Kidney (tissue), 14 donors: ENCODE data around the gene PNPLA6. TPM values are rescaled to one million over a fixed set of nuclear protein-coding genes. Genes with fewer than 3 reads are reported as not detected.

ENCODE experiments used
- DNase-seq, 5 donors: peaks; one replicate each; pipeline ENCODE4 v3.0.0-alpha.2; 2013 to 2020
- FAIRE-seq: peaks from 2 replicates; lab custom pipeline; 2012; peaks lifted over from hg19 to GRCh38; lab: Jason Lieb, UNC
- H3K27ac ChIP-seq, 2 donors: one replicate each; pipeline ENCODE4 v1.7.0; 2013; ENCODE audit warnings: low read depth in 2 of 2, low read length in 2 of 2, inconsistent platforms in 1 of 2
- H3K27me3 ChIP-seq: one replicate; pipeline ENCODE4 v1.7.1; 2013; ENCODE audit warnings: low read length, inconsistent platforms; ENCODE audit not compliant: control insufficient read depth, insufficient read depth
- H3K36me3 ChIP-seq, 3 donors: one replicate each; pipeline versions ENCODE4 v1.7.0 to v1.7.1; 2013; ENCODE audit warnings: low read length in 3 of 3, control low read depth in 1 of 3, inconsistent platforms in 1 of 3; ENCODE audit not compliant: insufficient read depth in 3 of 3, control insufficient read depth in 2 of 3
- H3K4me1 ChIP-seq, 3 donors: one replicate each; pipeline versions ENCODE4 v1.7.0 to v1.7.1; 2013; ENCODE audit warnings: low read length in 3 of 3, inconsistent platforms in 1 of 3, low read depth in 1 of 3; ENCODE audit not compliant: control insufficient read depth in 2 of 3, insufficient read depth in 2 of 3
- H3K4me3 ChIP-seq, 3 donors: one replicate each; pipeline versions ENCODE4 v1.7.0 to v1.8.1; 2013; ENCODE audit warnings: low read length in 3 of 3, control low read depth in 1 of 3, inconsistent platforms in 1 of 3
- H3K9ac ChIP-seq, 3 donors: one replicate each; pipeline versions ENCODE4 v1.7.0 to v1.7.1; 2013; ENCODE audit warnings: low read length in 3 of 3, control low read depth in 1 of 3, inconsistent platforms in 1 of 3
- H3K9me3 ChIP-seq, 3 donors: one replicate each; pipeline versions ENCODE4 v1.7.0 to v1.7.1; 2013; ENCODE audit warnings: low read length in 3 of 3, control low read depth in 1 of 3, inconsistent platforms in 1 of 3; ENCODE audit not compliant: control insufficient read depth in 2 of 3, insufficient read depth in 1 of 3
- intact Hi-C: fragments of 100-400 bp; cut with DNase I; formaldehyde crosslinking; loops from one replicate; pipeline ENCODE4 v1.11.1; 2022
- polyA plus RNA-seq: library from polyadenylated mRNA; stranded (reverse); fragments of 350-450 nt; fragmentation: Illumina TruSeq; extraction: RNeasy Lipid Tissue Mini Kit (QIAGEN cat#74804); gene quantifications from one replicate; pipeline ENCODE4 v1.2.3, GENCODE V29; 2014; ENCODE audit warnings: low read depth, low replicate concordance; ENCODE audit not compliant: insufficient read depth
- total RNA-seq: library from RNA; stranded (reverse); fragmentation: NEBNext Ultra II Directional; extraction: Animal tissue kit (Norgen Biotek cat#: 25700); gene quantifications from one replicate; pipeline ENCODE4 v1.2.1, GENCODE V29; 2021
- TF ChIP-seq, protein P1 (sequence below): IDR thresholded peaks from 3 replicates; pipeline ENCODE4 v1.5.1; 2012; ENCODE audit warnings: mild to moderate bottlenecking, moderate library complexity, borderline replicate concordance; ENCODE audit not compliant: insufficient read depth; ENCODE audit errors: extremely low read depth
- donor health status: control.
- donor health status: control.
- donor health status: control.
- donor health status: control.
- donor health status: control.
- donor health status: DM: yes; HTN: yes; CAD: no.
- donor health status: Normal renal cell carcinoma (clear cell type).

PNPLA6 gene
- total and polyA plus RNA-seq, 2 donors from 2014 or later = 80.9 to 101 TPM

DNA sequence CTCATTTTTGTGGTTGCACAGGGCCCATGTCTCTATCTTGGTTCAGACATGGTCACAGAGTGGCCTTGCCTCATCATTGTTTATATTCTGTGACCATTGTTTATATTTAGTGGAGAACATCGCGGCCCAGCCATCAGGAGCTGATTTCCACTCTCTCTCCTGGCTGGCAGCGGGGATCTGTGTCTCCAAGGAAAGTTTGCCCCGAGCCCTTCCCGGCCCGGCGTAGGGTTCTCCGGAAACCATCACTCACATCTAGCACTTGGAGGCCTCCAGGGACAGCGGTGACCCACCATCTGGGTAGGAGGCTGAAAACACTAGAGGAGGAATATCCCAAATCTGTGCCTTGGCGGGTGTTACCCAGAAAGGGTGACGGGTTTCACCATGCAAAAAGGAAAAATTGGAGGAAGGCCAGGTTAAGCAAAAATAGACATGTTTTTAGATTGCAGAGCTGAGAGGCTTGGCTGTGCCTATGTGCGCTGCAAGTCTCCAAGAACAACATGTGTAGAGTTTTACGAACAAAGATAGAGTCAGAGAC is 20.3 kb upstream of the PNPLA6 start:
- Histone ChIP-seq H3K9ac (peak overlapping the region; percentile 5 to 76 (median 52)), H3K36me3 (no peaks in the 10 kb centered on the region), H3K27me3 (no peaks in the 10 kb centered on the region), H3K4me3 (peak overlapping the region; percentile 52 to 83 (median 65)), H3K9me3 (no peaks in the 10 kb centered on the region), H3K27ac (peak overlapping the region; percentile 8 to 78), H3K4me1 (peaks cover 0 to 9% (median 4%) of the 10 kb centered on the region in 3 donors)
- TF ChIP-seq, protein P1, sequence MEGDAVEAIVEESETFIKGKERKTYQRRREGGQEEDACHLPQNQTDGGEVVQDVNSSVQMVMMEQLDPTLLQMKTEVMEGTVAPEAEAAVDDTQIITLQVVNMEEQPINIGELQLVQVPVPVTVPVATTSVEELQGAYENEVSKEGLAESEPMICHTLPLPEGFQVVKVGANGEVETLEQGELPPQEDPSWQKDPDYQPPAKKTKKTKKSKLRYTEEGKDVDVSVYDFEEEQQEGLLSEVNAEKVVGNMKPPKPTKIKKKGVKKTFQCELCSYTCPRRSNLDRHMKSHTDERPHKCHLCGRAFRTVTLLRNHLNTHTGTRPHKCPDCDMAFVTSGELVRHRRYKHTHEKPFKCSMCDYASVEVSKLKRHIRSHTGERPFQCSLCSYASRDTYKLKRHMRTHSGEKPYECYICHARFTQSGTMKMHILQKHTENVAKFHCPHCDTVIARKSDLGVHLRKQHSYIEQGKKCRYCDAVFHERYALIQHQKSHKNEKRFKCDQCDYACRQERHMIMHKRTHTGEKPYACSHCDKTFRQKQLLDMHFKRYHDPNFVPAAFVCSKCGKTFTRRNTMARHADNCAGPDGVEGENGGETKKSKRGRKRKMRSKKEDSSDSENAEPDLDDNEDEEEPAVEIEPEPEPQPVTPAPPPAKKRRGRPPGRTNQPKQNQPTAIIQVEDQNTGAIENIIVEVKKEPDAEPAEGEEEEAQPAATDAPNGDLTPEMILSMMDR = no peak
- FAIRE-seq (no peak), DNase-seq (peak in 1 of 5 donors; percentile 35)
- intact Hi-C loops = no loop called here

DNA sequence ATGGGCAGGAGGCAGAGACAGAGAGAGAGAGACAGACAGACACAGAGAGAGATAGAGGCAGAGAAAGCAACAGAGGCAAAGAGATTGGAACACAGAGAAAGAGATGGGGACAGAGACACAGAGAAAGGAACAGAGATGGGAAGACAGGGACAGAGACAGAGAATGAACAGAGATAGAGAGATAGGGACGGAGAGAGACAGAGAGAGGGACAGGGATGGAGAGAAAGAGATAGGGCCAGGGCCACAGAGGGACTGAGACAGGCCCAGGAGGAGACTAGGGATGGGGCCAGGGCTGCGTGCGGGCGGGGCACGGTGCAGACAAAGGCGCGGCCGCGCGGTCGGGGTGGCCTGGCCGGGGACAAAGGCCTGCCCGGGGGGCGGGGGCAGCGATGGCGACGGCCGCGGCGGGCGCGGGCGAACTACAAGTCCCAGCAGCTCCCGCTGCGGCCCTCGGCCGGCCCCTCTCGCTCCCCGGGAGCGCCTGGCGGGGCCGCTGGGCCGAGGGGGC is 19.8 kb upstream of the PNPLA6 start, which contains the start of gene ZNF358:
Gene ZNF358 (plus strand): TSS at position 459 of the 507 bp plus-strand sequence. CDS start 3,140 bp downstream, outside the sequence.
- intact Hi-C loops = no loop called here

DNA sequence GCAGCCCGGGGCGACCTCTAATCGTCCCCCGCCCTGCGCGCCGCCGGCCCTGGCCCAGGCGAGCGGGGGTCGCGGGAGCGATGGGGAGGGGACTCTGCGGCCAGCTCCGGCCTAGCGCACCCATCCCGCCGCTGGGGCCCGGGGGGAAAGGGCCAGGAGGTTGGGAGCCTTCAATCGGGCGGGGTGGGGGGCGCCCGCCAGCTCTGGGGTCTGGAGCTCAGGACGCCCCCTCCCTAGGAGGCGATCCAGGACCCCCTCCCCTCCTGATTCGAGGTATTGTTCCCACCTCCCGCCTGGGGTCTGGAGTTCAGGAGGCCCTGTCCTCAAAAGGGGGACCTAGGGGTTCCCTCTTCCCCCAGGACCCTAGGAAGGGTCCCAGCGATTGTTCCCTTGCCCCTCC is 19.2 kb upstream of the PNPLA6 start:
- TF ChIP-seq, protein P1 = no peak
- FAIRE-seq = no peak
- Histone ChIP-seq H3K27ac (peak overlapping the region in 1 of 2 donors; percentile 60), H3K9me3 (no peaks in the 10 kb centered on the region), H3K4me1 (peaks cover 0 to 9% (median 4%) of the 10 kb centered on the region in 3 donors), H3K9ac (peak overlapping the region; percentile 37 to 74 (median 44)), H3K36me3 (no peaks in the 10 kb centered on the region), H3K4me3 (peak overlapping the region; percentile 62 to 64 (median 63)), H3K27me3 (no peaks in the 10 kb centered on the region)
- peak in 3 of 5 donors; percentile 48 to 75 (median 72) for DNase-seq
- intact Hi-C loops = no loop called here

More for the DNA sequence above, 19.8 kb upstream of the PNPLA6 start, which contains the start of gene ZNF358:
- H3K4me3 ChIP-seq = peak within 1 kb of the TSS; percentile 63 to 83 (median 65)
- H3K27ac ChIP-seq = peak within 1 kb of the TSS; percentile 60 to 78
- H3K27me3 ChIP-seq = no peaks in the 10 kb centered on the region
- H3K9me3 ChIP-seq = no peaks in the 10 kb centered on the region
- FAIRE-seq (no peak), DNase-seq (peak; percentile 78 to 92 (median 88))
- no peaks in the 10 kb centered on the region for H3K36me3 ChIP-seq
- TF ChIP-seq, protein P1 = no peak
- H3K4me1 ChIP-seq = peaks cover 0 to 9% (median 4%) of the 10 kb centered on the region in 3 donors
- H3K9ac ChIP-seq = peak within 1 kb of the TSS; percentile 37 to 76 (median 74)
